ENCODE measurements around the gene RNF207. TPM values are rescaled to one million over a fixed set of nuclear protein-coding genes. Genes with fewer than 3 reads are reported as not detected.

The RNF207 gene
- total RNA-seq, 2 donors from 2014 or later, result 18.4 to 19.4 TPM

GRCh38 chr1:6241107-6241886 lies 35.4 kb downstream of the RNF207 start:
- intact Hi-C loops (cut with DNase I), result no loop called here
- Histone ChIP-seq H3K27me3 (peaks cover 64% of the 10 kb centered on the region), H3K4me3 (no peak overlapping the region), H3K27ac (no peak overlapping the region), H3K4me1 (peaks cover 17% of the 10 kb centered on the region), H3K9ac (ENCODE audit: low read depth in 2 of 2, low read length in 2 of 2) (no peak overlapping the region), H3K9me3 (no peaks in the 10 kb centered on the region), H3K36me3 (no peaks in the 10 kb centered on the region)
- DNase-seq, result no peak
- TF ChIP-seq, protein P1, sequence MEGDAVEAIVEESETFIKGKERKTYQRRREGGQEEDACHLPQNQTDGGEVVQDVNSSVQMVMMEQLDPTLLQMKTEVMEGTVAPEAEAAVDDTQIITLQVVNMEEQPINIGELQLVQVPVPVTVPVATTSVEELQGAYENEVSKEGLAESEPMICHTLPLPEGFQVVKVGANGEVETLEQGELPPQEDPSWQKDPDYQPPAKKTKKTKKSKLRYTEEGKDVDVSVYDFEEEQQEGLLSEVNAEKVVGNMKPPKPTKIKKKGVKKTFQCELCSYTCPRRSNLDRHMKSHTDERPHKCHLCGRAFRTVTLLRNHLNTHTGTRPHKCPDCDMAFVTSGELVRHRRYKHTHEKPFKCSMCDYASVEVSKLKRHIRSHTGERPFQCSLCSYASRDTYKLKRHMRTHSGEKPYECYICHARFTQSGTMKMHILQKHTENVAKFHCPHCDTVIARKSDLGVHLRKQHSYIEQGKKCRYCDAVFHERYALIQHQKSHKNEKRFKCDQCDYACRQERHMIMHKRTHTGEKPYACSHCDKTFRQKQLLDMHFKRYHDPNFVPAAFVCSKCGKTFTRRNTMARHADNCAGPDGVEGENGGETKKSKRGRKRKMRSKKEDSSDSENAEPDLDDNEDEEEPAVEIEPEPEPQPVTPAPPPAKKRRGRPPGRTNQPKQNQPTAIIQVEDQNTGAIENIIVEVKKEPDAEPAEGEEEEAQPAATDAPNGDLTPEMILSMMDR (IDR thresholded peaks at IDR 0.05), result no peak

- intact Hi-C loops (cut with DNase I), result no loop called here
- DNase-seq, result no peak
- H3K36me3 ChIP-seq, result no peaks in the 10 kb centered on the region
- H3K27ac ChIP-seq, result no peak overlapping the region
- H3K9ac ChIP-seq (ENCODE audit: low read depth in 2 of 2, low read length in 2 of 2), result no peak overlapping the region
- peaks cover 66% of the 10 kb centered on the region for H3K27me3 ChIP-seq
- TF ChIP-seq, protein P1 (IDR thresholded peaks at IDR 0.05), result no peak
- H3K9me3 ChIP-seq, result no peaks in the 10 kb centered on the region
- H3K4me1 ChIP-seq, result peaks cover 20% of the 10 kb centered on the region
- H3K4me3 ChIP-seq, result no peak overlapping the region
These were observed 36.2 kb downstream of the RNF207 start for GRCh38 chr1:6241887-6242740.

- Histone ChIP-seq H3K9ac (ENCODE audit: low read depth in 2 of 2, low read length in 2 of 2) (no peak overlapping the region), H3K36me3 (no peaks in the 10 kb centered on the region), H3K4me1 (peaks cover 20% of the 10 kb centered on the region), H3K9me3 (no peaks in the 10 kb centered on the region), H3K27ac (no peak overlapping the region), H3K27me3 (peaks cover 67% of the 10 kb centered on the region), H3K4me3 (no peak overlapping the region)
- no peak for DNase-seq
- intact Hi-C loops (cut with DNase I), result no loop called here
- TF ChIP-seq, protein P1 (IDR thresholded peaks at IDR 0.05), result no peak
These were observed 37.3 kb downstream of the RNF207 start for GRCh38 chr1:6243053-6243834.

- no peak for DNase-seq
- H3K27me3 ChIP-seq, result peaks cover 73% of the 10 kb centered on the region
- intact Hi-C loops (cut with DNase I), result loop anchor here (2.0 kb wide), 2 partner anchors 135 to 189 kb away; no protein-coding TSS in a partner anchor
- no peaks in the 10 kb centered on the region for H3K9me3 ChIP-seq
- H3K4me1 ChIP-seq, result peaks cover 22% of the 10 kb centered on the region
- TF ChIP-seq, protein P1 (IDR thresholded peaks at IDR 0.05), result no peak
- H3K36me3 ChIP-seq, result no peaks in the 10 kb centered on the region
- H3K27ac ChIP-seq, result no peak within 1 kb of the TSS
- no peak within 1 kb of the TSS for H3K4me3 ChIP-seq
- peak within 1 kb of the TSS in 1 of 2 donors; percentile 43 for H3K9ac ChIP-seq (ENCODE audit: low read depth in 2 of 2, low read length in 2 of 2)
These were observed 38.1 kb downstream of the RNF207 start, which contains the start of gene HES3 for GRCh38 chr1:6243993-6244392. Gene HES3 (plus strand): TSS chr1:6244179. CDS start chr1:6244366, 187 bp downstream.
